ENCODE results near the gene MMP2. TPM values are rescaled to one million over a fixed set of nuclear protein-coding genes. Genes with fewer than 3 reads are reported as not detected.

Gene MMP2
- total RNA-seq, 1 donor from 2014 or later: 5.6 TPM

DNA sequence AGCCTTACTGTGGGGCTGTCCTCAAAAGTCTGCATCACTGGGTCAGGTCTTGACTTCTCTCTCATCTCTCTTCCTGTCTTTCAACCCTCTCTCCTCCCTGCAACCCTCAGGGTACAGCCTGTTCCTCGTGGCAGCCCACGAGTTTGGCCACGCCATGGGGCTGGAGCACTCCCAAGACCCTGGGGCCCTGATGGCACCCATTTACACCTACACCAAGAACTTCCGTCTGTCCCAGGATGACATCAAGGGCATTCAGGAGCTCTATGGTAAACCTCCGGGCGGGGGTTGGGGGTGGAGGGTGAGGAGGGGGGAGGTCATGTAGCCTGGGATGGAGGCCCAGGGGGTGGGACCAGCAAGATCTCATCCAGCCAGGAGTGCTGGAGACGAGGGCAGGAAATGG, 12.7 kb downstream of the MMP2 start:
- no peak for DNase-seq (ENCODE audit: low read depth)
- H3K4me3 ChIP-seq (ENCODE audit: low read depth, low read length): no peak overlapping the region
- no peak for TF ChIP-seq CTCF (conservative IDR thresholded peaks at IDR 0.05; ENCODE audit: low read depth, low read length)

GRCh38 chr16:55492756-55493380, 13.9 kb downstream of the MMP2 start:
- DNase-seq (ENCODE audit: low read depth): no peak
- H3K4me3 ChIP-seq (ENCODE audit: low read depth, low read length): no peak overlapping the region
- no peak for TF ChIP-seq CTCF (conservative IDR thresholded peaks at IDR 0.05; ENCODE audit: low read depth, low read length)

DNA sequence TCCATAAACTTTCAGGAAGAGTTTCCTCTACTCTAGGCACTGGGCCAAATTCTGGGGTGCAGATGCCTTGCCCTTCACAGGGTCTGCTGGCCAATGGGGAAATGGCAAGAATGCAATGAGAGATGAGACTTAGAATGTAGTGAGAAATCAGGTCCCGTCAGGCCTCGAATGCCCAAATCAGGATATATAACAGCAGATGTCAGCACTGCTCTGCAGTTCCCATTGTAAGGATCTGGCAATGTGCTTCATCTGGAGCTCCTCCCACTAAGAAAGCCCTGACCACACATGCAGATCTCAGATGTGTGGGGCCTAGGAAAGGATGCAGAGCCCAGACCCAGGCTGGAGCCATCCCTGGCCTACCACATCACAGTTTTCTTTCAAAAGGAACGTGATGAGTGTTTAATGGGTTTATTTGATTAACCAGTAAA, 16.0 kb downstream of the MMP2 start:
- no peak overlapping the region for H3K4me3 ChIP-seq (ENCODE audit: low read depth, low read length)
- DNase-seq (ENCODE audit: low read depth): no peak
- peak; percentile 50 for TF ChIP-seq CTCF (conservative IDR thresholded peaks at IDR 0.05; ENCODE audit: low read depth, low read length)

DNA sequence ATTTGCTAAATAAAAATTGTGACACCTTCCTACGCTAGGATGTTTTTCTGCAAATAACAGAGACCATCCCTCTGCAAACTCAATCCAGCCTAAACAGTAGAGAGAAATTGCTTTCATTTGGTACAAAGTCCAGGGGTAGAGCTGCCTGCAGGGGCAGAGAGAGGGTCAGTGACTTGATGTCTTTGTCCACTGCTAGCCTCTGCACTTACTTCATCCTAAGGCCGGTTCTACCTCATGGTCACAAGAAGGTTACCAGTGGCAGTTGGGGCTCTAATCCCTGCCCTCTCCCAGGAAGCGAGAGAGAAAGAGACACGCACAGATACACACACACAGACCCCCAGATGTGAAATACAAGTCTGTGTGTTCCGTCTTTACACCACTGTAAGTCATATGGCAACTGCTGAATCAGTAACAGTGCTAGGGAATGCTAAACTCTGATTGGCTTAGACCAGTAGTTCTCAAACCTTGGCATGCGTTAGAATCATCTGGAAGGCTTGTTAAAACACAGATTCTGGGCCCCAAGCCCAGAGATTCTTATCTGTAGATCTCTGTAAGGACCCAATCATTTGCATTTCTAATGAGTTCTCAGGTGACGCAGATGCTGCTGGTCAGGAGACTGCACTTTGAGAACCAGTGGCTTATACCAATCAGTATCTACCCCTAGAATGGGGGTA, 16.8 kb downstream of the MMP2 start:
- no peak for DNase-seq (ENCODE audit: low read depth)
- no peak overlapping the region for H3K4me3 ChIP-seq (ENCODE audit: low read depth, low read length)
- no peak for TF ChIP-seq CTCF (conservative IDR thresholded peaks at IDR 0.05; ENCODE audit: low read depth, low read length)

GRCh38 chr16:55496509-55497145, 17.6 kb downstream of the MMP2 start:
- DNase-seq (ENCODE audit: low read depth): no peak
- no peak for TF ChIP-seq CTCF (conservative IDR thresholded peaks at IDR 0.05; ENCODE audit: low read depth, low read length)
- H3K4me3 ChIP-seq (ENCODE audit: low read depth, low read length): no peak overlapping the region

GRCh38 chr16:55497558-55497957, 18.6 kb downstream of the MMP2 start:
- no peak for DNase-seq (ENCODE audit: low read depth)
- no peak overlapping the region for H3K4me3 ChIP-seq (ENCODE audit: low read depth, low read length)
- TF ChIP-seq CTCF (conservative IDR thresholded peaks at IDR 0.05; ENCODE audit: low read depth, low read length): no peak

All from epithelial cell of proximal tubule (primary cell).